Epithelial cell of esophagus (primary cell): ENCODE data around the gene MYO3A.

ENCODE experiments used
- DNase-seq: peaks from one replicate; pipeline ENCODE4 v3.0.0; 2010; ENCODE audit warnings: low read depth
- H3K4me3 ChIP-seq: 2 replicates; pipeline ENCODE4 v1.5.1; 2011; ENCODE audit warnings: mild to moderate bottlenecking, low read length, control low read depth
- TF ChIP-seq, protein P1 (sequence below): IDR thresholded peaks from 2 replicates; pipeline ENCODE4 v1.5.1; 2011; ENCODE audit warnings: low read depth, mild to moderate bottlenecking, low read length, control low read depth, inconsistent platforms; ENCODE audit not compliant: insufficient read depth; ENCODE audit errors: missing control alignments

The MYO3A gene

DNA sequence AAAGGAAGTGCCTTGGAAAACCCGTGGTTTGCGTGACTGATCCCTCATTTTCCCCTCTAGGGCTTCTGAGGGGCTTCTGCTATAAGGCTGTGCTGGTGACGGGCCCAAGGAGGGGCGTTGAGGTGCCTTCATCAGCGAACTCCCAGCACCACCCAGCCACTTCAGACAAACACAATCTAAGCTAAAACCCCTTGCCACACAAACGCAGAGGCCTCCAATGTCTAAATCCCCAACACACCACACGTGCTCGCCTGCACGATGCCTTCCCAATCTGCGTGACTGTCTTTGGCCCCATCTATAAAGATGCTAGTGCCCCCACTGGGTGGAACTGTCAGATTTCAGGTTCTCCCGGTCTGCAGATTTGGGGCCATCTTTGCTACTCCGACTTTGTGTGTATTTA, 278.5 kb downstream of the MYO3A start:
- DNase-seq = no peak
- no peak overlapping the region for H3K4me3 ChIP-seq
- TF ChIP-seq, protein P1, sequence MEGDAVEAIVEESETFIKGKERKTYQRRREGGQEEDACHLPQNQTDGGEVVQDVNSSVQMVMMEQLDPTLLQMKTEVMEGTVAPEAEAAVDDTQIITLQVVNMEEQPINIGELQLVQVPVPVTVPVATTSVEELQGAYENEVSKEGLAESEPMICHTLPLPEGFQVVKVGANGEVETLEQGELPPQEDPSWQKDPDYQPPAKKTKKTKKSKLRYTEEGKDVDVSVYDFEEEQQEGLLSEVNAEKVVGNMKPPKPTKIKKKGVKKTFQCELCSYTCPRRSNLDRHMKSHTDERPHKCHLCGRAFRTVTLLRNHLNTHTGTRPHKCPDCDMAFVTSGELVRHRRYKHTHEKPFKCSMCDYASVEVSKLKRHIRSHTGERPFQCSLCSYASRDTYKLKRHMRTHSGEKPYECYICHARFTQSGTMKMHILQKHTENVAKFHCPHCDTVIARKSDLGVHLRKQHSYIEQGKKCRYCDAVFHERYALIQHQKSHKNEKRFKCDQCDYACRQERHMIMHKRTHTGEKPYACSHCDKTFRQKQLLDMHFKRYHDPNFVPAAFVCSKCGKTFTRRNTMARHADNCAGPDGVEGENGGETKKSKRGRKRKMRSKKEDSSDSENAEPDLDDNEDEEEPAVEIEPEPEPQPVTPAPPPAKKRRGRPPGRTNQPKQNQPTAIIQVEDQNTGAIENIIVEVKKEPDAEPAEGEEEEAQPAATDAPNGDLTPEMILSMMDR = no peak

DNA sequence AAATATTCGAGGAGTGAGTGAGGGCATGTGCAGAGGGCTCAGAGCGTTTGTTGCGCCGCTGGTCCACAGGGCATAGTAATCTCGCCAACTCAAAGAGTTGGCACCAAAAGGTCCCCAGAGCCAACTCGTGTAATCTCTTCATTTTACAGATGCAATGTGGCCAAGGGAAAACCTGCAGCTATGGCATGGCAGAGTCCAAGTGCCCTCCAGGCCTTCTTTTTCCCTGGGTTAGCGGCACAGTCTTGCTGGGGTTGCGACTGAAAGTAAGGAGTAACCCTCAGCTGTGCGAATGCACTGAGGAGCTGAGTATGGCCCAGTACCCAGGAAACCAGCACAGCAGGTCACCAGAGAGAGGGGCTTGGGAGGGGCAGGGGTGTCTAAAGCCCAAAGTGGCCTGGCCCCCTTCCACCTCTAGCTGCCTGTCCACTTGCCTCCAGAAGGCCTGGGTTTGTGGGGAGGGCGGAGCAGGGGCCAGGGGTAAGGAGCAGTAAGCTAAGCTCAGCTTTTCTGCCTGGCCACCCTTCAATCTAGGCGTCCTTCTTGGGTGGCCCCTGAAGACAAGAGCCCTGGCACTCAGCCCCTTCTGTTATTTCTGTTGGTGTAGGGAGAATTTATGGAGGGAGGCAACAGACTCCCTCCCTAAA, 279.2 kb downstream of the MYO3A start:
- TF ChIP-seq, protein P1 = no peak
- H3K4me3 ChIP-seq = no peak overlapping the region
- no peak for DNase-seq

DNA sequence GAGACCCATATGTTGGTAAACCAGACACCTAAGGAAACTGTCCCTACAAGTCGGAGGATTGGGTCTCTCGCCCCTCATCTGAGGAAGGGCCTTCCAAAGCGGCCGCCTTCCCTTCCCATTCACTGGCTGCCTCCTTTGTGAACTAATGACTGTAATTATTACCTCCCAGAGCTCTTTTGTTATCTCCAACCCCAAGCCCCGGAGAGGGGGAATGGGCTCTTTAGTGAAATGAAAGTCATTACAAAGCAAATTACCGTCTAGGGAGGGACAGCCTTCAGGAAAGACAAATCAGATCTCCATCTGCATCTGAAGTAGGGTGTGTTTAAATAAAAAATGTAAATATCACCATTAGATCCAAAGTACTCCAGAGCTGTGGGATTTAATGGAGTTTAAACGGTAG, 280.0 kb downstream of the MYO3A start:
- no peak for DNase-seq
- TF ChIP-seq, protein P1 = no peak

DNA sequence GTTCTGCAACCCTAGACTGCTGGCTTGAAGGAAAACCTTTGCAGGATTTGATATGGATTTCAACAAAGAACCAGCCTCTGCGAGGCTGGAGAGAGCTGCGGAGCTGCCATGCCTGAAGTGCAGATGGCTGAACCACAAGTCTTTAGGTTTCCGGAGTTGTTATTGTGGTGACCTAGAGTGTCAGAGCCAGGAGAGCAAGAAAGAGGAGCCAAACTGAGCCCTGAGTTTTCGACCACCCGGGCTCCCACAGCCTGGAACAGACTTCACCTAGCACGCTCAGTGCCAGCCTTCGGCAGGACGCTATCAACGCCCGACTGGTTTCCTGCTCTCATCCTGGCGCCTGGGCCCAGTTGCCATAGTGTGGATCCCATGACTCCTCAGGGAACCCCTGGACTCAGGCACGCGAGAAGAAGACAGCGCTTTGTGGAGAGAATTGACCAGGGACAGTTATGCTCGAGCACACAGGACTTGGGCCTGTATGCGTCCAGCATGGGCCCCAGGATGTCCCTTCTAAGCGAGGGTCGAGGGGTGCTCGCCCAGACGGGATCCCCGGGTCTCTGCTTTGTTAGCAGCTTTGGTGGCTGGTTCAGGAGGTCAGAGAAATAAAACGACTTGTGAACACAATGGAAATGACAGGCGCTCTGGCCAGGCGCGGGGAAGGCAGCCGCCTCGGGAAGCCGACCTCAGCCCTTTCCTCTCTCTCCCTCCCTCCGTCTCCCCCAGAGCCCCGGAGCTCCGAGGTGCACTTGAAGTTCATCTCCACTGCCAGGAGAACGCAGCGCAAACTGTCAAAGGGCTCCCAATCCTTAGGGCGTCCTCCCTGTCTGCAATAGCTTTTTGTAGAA, 280.7 kb downstream of the MYO3A start:
- no peak overlapping the region for H3K4me3 ChIP-seq
- TF ChIP-seq, protein P1 = no peak

More for the DNA sequence above, 280.0 kb downstream of the MYO3A start:
- no peak overlapping the region for H3K4me3 ChIP-seq

DNA sequence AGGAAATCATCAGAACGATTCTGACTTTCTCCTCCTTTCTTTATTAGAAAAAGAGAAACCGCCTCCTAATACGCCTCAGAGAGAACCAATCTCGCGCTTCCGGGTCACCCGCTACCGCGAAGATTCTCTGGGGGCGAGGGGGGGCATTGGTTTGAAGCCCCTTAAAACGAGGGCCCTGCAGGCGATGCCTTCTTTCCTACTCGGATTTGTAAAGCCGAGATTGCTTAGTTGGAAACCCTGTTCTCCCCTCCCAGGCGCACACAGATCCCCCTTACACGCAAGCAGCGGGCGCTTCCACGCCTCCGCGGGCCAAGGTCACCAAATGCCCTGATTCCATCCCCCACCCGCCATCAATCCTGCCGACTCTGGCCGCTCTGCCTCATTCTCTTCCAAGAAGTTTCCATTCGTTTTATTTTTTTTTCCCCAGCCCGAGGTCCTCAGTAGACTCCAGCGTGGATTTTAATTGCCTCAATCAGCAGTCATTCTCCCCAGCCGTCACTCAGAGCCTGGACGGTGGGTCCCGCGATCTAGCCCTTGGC, 281.4 kb downstream of the MYO3A start:
- DNase-seq = no peak
- no peak overlapping the region for H3K4me3 ChIP-seq
- TF ChIP-seq, protein P1 = no peak

More for the DNA sequence above, 280.7 kb downstream of the MYO3A start:
- DNase-seq = no peak

DNA sequence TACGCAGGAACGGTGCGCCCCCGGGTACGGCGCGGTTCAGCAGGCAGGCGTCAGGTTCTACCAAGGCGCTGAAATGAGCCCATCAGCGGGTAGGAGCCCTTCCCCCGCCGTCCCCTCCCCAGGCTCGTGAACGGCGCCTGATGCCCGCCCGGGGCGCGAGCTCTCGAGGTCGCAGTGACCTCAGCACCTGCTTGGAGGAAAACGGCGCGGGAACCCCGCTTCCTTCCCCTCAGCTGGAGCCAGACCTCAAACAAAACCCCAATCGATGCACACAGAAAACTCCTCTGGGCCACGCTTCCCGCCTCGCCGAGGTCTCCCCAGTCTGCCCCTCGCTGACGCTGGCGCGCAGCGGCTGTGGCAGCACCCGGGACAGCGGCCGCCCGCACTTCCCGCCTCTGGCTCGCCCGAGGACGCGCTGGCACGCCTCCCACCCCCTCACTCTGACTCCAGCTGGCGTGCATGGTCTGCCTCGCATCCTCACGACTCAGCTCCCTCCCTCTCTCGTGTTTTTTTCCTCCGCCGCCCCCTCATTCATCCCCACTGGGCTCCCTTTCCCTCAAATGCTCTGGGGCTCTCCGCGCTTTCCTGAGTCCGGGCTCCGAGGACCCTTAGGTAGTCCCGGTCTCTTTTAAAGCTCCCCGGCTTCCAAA, 282.0 kb downstream of the MYO3A start:
- peak; percentile 17 for DNase-seq
- H3K4me3 ChIP-seq = no peak overlapping the region
- TF ChIP-seq, protein P1 = no peak
